HG02678 (cell line): ENCODE data around the gene KCND2.
A peak's percentile ranks its signal among the peaks of the same experiment; 100 is the strongest.

Experiments used
- ATAC-seq: cut with Tn5 transposase; IDR thresholded peaks from one replicate; pipeline ENCODE4 v1.9.1; 2021; ENCODE audit warnings: mild to moderate bottlenecking, moderate library complexity; ENCODE audit not compliant: unreplicated experiment

KCND2 gene

DNA sequence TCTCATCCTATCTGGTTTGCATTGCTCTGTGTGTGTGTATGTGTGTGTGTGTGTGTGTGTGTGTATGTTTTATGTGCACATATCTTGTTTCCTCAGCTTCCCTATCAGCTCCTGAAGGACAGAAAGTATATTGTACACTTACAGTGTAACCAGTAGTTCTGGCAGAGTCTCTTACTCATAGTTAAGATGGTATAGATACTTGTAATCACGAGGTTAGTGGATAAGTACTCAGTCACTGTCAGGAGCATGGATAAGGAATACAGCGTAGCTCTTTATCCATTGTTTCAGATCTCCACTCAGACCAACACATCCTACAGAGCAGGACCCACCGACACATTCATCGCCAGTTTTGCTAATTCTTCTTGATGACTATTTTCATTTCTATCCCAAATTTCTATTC, 309.9 kb downstream of the KCND2 start:
- no peak for ATAC-seq

DNA sequence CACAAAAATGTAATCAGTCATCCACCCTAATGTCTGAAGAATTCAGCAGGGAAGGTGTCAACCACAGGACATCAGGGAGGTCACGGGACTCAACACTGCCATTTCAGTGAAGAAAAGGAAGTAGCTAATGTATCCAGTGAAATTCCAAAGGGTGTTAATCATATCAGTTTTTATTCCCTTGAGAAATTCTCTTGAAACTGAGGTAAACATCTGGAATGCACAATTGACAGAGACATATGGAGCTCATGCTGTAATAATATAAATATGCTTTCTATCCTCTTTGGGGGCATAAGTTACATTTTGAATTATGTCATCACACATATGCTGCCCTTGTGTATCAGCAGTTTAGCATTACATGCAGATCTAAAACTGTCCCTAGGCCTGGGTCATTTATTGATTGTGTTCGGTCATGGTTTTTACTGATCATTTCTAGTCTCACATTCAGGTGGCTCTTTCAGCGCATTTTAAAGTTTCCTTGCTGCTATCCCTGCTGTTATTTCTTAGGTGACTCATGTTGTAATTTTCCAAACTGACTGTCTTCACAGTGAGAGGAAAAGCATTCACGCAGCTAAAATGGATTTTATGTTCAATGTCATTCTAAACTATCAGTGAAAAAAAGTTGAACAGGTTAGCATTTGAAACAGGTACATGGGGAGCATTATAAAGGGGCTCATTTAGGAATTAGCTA, 311.1 kb downstream of the KCND2 start:
- no peak for ATAC-seq

DNA sequence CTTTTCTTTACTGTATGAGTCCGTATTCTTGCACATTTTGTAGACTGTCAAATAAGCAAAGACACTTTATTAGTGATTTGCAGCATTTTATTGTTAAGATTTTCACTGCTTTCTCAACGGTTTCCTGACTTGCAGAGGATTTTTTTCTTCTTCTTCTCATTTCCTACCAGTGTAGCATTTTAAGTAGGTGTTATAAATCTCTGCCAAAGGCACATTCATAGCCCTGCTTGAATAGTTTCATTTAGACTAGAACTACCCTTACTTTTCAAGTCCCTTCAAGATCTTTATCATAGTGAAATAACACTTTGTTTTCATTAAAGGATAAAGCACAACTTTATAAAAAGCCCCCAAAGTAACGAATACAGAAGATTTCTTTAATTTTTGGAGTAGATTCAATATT, 313.6 kb downstream of the KCND2 start:
- no peak for ATAC-seq

- no peak for ATAC-seq
These were observed 314.3 kb downstream of the KCND2 start for GRCh38 chr7:120587243-120587642.

GRCh38 chr7:120588416-120588815, 315.4 kb downstream of the KCND2 start:
- no peak for ATAC-seq

- ATAC-seq = no peak
These were observed 315.9 kb downstream of the KCND2 start for GRCh38 chr7:120588862-120589261.

- no peak for ATAC-seq
These were observed 327.6 kb downstream of the KCND2 start for GRCh38 chr7:120600607-120601006.

GRCh38 chr7:120603366-120603765, 330.4 kb downstream of the KCND2 start:
- no peak for ATAC-seq

DNA sequence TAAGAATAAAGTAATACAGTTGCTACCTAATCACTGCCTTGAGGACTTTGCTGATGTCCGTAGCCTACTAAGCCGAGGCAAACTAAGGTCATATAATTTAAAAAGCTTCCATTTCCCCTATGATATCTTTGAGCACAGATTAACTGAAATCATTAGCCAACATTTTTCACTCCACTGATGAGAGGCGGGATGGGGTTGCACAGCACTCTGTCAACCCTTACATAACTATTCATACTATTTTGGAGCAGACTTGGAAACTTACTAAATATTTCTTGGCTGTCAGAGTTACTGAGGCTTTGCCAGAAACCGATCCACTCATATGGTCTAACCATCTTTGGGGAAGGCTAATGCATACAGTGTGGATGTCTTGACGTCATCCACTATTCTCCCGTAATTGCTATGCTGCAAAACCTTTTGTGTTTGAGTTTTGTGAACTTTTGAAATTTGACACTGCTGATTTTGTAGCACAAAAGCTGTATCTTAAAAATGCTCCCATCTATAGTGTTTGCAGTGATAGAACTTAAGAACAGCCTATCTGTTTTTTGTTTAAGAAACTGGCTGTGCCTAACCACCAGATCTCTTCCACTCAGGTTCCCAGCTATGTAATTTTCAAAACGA, 336.3 kb downstream of the KCND2 start:
- ATAC-seq = no peak

DNA sequence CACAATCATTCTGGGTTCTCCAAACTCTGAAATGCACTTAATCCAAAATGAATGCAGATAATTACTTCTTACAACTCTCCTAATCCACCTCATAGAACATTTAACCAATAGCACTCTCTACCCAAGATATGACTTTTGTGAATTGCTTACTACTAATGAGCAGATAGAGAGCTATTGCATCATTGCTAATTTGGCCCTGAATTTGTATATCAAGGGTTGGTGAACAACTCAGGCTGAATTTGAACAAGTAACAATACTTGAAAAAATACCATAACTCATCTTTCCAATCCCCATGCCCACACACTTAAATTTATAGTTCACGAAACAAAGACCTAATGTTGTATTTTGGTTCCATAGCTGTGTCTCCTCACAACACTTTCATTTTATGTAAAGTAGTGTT, 339.0 kb downstream of the KCND2 start:
- ATAC-seq = no peak

- ATAC-seq = peak; percentile 75
These were observed 342.7 kb downstream of the KCND2 start for GRCh38 chr7:120615703-120616102.

GRCh38 chr7:120617275-120617674, 344.3 kb downstream of the KCND2 start:
- peak; percentile 50 for ATAC-seq

DNA sequence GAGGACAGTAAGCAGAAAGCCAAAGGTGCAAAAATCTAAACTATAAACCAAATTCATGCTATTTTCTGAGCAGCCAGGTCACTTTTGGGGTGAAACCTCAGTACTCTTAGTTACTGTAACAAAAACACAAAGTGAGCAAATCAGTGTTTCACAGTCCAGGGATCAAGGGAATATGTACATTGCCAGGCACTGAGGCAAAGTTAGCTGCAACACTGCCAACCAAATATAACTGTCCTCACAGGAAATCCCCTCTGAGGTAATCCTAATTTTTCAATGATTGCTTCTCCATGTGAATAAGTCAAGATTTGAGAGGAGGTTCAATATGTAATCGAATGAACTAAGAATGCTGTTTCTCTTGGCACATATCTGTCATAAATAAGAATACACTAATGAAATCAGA, 355.3 kb downstream of the KCND2 start:
- ATAC-seq = no peak

GRCh38 chr7:120639884-120640283, 366.9 kb downstream of the KCND2 start:
- ATAC-seq = no peak

- ATAC-seq = no peak
These were observed 373.0 kb downstream of the KCND2 start for GRCh38 chr7:120645966-120646365.

- no peak for ATAC-seq
These were observed 381.3 kb downstream of the KCND2 start for GRCh38 chr7:120654241-120654640.

GRCh38 chr7:120658516-120658915, 385.5 kb downstream of the KCND2 start:
- ATAC-seq = no peak

- no peak for ATAC-seq
These were observed 389.3 kb downstream of the KCND2 start for GRCh38 chr7:120662291-120662690.

GRCh38 chr7:120665068-120665467, 392.1 kb downstream of the KCND2 start:
- no peak for ATAC-seq

DNA sequence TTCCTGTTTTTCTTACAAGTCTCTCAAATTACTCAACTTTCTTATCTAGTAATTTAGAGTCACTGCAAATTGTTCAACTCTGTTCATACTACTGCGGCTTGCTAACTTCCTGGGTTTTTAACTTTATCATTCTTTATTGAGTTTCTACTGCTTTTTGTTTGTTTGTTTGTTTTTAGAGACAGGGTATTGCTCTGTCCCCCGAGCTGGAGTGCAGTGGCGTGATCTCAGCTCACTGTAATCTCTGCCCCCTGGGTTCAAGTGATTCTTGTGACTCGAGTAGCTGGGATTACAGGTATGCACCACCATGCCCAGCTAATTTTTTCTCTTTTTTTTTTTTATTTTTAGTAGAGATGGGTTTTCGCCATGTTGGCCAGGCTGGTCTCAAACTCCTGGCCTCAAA, 402.1 kb downstream of the KCND2 start:
- no peak for ATAC-seq

GRCh38 chr7:120677535-120677934, 404.6 kb downstream of the KCND2 start:
- no peak for ATAC-seq

- ATAC-seq = no peak
These were observed 408.0 kb downstream of the KCND2 start for GRCh38 chr7:120680985-120681384.

DNA sequence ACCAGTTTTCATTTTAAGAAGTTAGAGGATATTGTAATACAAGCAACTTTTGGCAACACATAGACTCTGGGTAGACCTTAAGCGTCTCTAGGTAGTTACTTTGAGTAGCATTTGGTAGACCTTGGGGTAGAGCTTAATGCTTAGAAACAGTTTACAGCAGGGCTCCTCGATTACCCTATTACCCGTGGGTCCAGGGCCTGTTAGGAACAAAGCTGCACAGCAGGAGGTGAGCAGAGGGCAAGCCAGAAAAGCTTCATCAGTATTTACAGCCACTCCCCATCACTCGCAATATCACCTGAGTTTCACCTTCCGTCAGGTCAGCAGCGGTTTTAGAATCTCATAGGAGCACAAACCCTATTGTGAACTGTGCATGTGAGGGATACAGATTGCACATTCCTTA, 411.5 kb downstream of the KCND2 start:
- ATAC-seq = no peak
